Skin epidermis (tissue), 12 donors: ENCODE measurements around the gene GSAP.
A peak's percentile ranks its signal among the peaks of the same experiment; 100 is the strongest.
"Not testable (repeated sequence)": the region's sequence is repeated elsewhere in the genome, so short reads cannot be mapped to it uniquely, and the experiment has no call there.

Experiments used
- H3K27ac ChIP-seq, 21 experiments: fragments of 200-600 bp; sonication (generic) in 11 of 21; one replicate each; pipeline ENCODE4 v1.5.0; 2020; ENCODE audit warnings: mild to moderate bottlenecking in 3 of 21, inconsistent platforms in 2 of 21, moderate library complexity in 2 of 21
- H3K4me3 ChIP-seq, 7 experiments: fragments of 200-600 bp; sonication (generic) in 2 of 7; one replicate each; pipeline ENCODE4 v1.5.0; 2020; ENCODE audit warnings: inconsistent platforms in 2 of 7, mild to moderate bottlenecking in 2 of 7, moderate library complexity in 1 of 7

GSAP gene

DNA sequence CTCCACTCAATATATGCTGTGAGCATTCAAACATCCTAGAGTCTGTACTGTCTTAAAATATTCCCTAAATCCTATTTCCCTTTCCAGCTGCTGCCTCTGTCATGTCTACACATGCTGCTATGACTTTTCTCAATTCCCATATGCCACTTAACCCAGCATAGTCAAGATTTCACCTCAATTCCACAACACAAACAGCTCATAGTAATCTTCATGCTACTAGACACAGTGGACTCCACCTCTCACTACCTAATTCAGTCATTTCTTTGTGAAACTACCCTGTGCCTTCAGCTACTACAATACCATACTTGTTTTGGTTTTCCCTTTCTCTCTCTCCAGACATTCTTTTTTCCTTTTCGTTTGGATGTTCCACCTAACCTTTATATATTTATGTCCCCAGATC, 45.5 kb downstream of the GSAP start:
- Histone ChIP-seq H3K27ac (no peak overlapping the region), H3K4me3 (no peak overlapping the region)

DNA sequence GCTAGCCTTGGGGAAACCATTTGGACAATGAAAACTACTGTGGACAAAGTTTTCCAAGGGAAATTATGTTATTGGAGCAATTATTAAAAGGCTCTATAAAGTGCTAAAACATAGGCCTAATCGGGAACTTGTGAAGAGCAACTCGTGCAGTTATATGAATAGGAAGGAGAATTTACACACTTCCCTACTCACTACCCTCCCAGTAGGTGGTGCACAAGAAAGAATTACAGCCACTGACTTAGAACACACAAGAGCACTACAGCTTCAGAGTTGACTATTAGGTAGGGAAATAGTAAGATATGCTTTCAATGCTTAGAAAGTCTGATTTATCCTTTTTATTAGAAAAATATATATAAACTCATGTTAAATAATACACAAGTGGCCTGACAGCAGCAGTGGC, 47.2 kb downstream of the GSAP start:
- no peak overlapping the region for H3K4me3 ChIP-seq
- no peak overlapping the region for H3K27ac ChIP-seq

DNA sequence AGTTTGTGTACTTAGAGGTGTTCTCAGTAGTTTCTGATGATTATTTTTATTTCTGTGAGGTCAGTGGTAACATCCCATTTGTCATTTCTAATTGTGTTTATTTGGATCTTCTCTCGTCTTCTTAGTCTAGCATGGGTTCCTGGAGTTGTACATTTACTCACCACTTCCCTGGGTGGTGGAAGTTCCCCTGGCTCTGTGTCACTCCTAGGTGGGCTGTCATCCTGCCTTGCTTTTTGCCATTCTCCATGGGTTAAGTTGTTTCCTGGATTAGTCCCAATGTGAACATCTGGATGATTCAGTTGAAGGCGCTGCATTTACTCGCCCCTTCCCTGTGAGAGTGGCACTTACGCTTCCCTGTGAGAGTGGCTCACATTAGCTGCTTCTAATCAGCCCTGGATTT, 48.2 kb downstream of the GSAP start:
- no peak overlapping the region for H3K4me3 ChIP-seq
- no peak overlapping the region for H3K27ac ChIP-seq

- Histone ChIP-seq H3K27ac (no peak overlapping the region), H3K4me3 (no peak overlapping the region)
Observed at GRCh38 chr7:77362905-77363304, 53.2 kb downstream of the GSAP start.

DNA sequence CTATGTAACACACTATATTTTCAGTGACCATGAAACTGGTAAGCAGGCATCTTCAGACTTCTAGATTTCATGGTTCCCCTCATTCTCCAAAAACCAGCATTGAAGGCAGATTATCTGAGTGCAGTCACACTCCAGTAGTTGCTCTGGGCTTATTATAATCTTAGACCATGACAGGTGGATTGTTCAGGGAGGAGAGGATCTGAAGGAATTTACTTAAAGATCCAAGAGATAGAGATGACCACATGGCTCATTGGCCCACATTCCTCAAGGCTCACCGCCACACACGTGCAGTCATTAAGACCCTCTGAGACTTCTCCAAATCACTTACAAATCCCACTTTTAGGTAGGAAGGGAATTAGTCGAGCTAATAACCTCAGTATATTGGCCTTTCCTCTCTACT, 55.2 kb downstream of the GSAP start:
- H3K4me3 ChIP-seq: no peak overlapping the region
- no peak overlapping the region for H3K27ac ChIP-seq

DNA sequence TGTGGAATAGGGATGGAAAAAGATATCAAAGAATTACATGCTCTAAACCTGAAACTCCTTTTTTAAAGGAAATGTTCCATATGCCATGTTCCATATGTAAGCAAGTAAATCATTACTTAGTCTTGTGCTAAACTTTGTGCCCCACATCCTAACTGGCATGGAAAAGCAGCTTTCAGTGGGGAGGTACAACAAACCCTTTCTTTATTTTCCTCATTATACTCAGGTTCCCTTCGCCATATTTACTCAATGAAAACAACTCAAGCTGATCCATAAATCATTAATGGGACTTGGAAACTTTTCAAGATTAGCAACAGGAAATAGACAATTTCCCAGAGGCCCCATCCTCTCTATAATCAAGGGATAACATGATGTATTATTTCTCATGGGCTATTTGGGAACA, 56.0 kb downstream of the GSAP start:
- Histone ChIP-seq H3K27ac (no peak overlapping the region), H3K4me3 (no peak overlapping the region)

GRCh38 chr7:77359599-77359998, 56.5 kb downstream of the GSAP start:
- Histone ChIP-seq H3K27ac (no peak overlapping the region), H3K4me3 (no peak overlapping the region)

- Histone ChIP-seq H3K27ac (no peak overlapping the region), H3K4me3 (no peak overlapping the region)
Observed at GRCh38 chr7:77354914-77355313, 61.2 kb downstream of the GSAP start.

DNA sequence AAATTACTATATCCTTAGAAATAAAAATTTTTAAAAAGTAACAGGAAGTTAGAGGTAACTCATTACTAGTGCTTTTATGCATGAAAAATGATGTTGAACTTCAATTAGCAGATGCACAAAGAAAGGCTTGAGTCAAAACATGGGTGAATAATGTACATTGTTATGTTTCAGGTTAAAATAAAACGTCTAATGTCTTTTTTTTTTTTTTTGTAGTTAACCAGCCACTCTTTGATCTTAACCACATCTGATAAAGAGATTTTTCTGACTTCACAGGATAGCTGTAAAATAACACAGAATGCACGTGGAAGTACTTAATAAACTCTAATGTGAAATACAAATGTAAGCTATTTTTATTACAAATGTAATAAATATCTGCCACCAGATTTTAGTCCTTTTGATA, 61.7 kb downstream of the GSAP start:
- Histone ChIP-seq H3K27ac (no peak overlapping the region), H3K4me3 (no peak overlapping the region)

DNA sequence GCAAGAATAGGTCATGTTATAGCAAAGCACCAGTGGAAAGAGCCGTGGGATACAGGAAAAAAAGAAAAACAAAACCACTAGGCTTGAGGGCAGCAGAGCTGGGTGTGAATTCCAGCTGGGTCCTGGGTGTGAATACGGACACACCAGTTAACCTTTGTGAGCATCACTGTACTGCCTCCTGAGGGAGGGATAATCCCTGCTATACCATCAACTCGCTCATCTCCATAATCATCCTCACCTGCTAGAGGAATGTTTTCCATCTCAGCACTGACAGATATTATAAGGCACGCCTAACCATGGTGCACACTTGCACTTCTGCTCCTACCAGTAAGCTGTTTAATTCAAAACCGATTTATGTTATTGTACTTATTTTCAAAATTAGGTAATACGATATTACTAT, 62.2 kb downstream of the GSAP start:
- Histone ChIP-seq H3K27ac (no peak overlapping the region), H3K4me3 (no peak overlapping the region)

GRCh38 chr7:77353407-77353721, 62.8 kb downstream of the GSAP start:
- H3K4me3 ChIP-seq: no peak overlapping the region
- H3K27ac ChIP-seq: peak overlapping the region in 1 of 21 experiments; percentile 56

DNA sequence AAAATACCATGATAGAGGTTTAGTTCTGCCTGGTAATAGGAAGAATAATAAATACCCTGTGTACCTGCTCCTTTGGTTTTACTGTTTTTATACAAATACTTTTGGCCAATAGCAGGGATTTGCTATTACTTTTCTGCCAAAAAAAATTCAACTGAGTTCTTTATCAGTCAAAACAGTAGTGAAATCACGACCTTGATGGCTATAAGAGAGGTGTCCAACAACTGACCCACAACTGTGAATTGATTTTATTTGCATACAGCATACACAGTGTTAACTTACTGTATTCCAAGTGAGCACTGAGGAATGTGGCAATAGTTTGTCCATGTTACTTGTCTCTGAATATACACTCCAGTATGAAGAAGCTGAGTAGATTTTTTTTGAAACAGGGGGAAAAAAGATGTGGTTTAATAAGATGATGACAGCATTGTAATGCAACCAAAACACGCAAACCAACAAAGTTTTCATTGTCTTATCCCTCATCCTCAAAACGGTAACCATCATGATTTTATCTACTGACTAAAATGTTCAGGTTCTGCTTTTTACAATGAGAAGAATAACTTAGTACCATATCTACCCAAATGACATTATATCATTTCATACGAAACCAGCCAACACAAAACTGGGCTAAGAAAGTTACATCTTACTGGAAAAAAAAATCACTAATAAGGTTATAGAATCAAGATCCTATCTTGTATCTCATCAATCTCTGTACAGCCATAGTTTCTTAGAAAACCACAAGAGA, 63.3 kb downstream of the GSAP start:
- Histone ChIP-seq H3K27ac (peak overlapping the region in 4 of 21 experiments; percentile 20 to 56 (median 26)), H3K4me3 (no peak overlapping the region)

GRCh38 chr7:77351539-77352004, 64.6 kb downstream of the GSAP start:
- H3K4me3 ChIP-seq: no peak overlapping the region
- peak overlapping the region in 8 of 21 experiments; percentile 3 to 56 (median 26) for H3K27ac ChIP-seq

DNA sequence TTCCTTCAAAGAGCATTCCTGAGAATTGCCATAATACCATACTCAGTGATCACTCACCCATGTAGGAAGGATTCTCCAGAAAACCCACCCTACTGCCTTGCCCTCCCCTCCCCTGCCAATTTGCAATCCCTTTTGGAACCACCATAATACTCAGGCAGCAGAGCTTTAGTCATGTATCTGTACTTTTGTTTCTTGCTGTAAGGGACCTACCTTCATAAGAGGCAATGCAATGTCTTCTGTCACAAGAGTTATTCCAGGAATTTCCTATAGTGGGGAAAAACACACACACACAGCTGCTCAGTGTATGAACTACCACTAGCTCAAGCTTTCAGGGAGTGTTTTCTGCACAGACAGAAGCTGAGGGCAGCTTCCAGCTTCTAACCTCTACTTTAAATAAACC, 67.0 kb downstream of the GSAP start:
- Histone ChIP-seq H3K27ac (no peak overlapping the region), H3K4me3 (no peak overlapping the region)

DNA sequence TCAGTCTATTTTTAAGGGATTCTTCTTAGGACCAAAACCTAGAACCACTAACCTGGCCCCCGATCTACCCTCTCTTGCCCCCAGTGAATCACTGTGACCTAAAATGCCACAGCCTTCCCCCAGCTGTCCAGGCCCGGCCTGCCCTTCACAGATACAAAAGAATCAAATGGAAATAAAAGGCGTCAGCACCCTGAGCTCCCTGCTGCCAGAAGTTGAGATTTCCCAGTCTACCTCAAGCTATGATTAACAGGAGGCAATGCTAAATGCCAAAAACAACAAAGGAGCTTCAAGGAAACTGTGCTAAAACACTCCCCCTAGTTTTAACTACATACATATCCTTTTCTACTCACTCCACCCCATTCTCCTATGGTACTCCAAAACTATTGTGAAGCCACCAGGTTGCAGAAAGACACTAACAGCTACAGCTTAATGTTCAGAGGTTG, 67.8 kb downstream of the GSAP start:
- Histone ChIP-seq H3K27ac (peak overlapping the region in 3 of 21 experiments; percentile 16 to 21 (median 17)), H3K4me3 (no peak overlapping the region)

- Histone ChIP-seq H3K27ac (no peak overlapping the region), H3K4me3 (no peak overlapping the region)
Observed at GRCh38 chr7:77346441-77346840, 69.7 kb downstream of the GSAP start.

DNA sequence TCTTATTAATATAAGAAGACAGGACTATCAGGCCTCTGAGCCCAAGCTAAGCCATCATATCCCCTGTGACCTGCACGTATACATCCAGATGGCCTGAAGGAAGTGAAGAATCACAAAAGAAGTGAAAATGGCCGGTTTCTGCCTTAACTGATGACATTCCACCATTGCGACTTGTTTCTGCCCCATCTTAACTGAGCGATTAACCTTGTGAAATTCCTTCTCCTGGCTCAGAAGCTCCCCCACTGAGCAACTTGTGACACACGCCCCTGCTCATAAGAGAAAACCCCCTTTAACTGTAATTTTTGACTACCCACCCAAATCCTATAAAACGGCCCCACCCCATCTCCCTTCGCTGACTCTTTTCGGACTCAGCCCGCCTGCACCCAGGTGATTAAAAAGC, 70.7 kb downstream of the GSAP start:
- not testable (repeated sequence) for H3K4me3 ChIP-seq, H3K27ac ChIP-seq

DNA sequence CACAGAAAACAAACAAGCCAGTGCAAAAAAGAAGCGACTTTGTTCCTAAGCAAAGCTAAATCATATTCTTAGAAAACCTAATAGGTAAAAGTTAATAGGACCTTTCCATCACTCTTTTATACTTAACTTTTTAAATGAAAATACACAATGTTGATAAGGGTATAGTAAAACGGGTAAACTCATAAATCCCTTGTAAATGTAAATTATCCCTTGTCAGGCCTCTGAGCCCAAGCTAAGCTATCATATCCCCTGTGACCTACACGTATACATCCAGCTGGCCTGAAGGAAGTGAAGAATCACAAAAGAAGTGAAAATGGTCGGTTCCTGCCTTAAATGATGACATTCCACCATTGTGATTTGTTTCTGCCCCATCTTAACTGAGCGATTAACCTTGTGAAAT, 76.4 kb downstream of the GSAP start:
- H3K27ac ChIP-seq: no peak overlapping the region
- no peak overlapping the region for H3K4me3 ChIP-seq

GRCh38 chr7:77338883-77339629, 77.1 kb downstream of the GSAP start:
- Histone ChIP-seq H3K4me3 (no peak overlapping the region), H3K27ac (no peak overlapping the region)

GRCh38 chr7:77338260-77338659, 77.9 kb downstream of the GSAP start:
- no peak overlapping the region for H3K4me3 ChIP-seq
- no peak overlapping the region for H3K27ac ChIP-seq

GRCh38 chr7:77337456-77337990, 78.6 kb downstream of the GSAP start:
- H3K27ac ChIP-seq: no peak overlapping the region
- no peak overlapping the region for H3K4me3 ChIP-seq
